ENCODE results near the gene PTH2.
"Not testable (repeated sequence)": the region's sequence is repeated elsewhere in the genome, so short reads cannot be mapped to it uniquely, and the experiment has no call there.

The PTH2 gene

GRCh38 chr19:49423071-49423984, at the start of gene PTH2:
PTH2 (minus strand) TSS chr19:49423441; CDS start chr19:49423339, 102 bp downstream.
- no peak for DNase-seq

- DNase-seq, result no peak
These were observed 49.7 kb upstream of the PTH2 start for GRCh38 chr19:49472936-49473335.

- DNase-seq, result no peak
These were observed 47.4 kb upstream of the PTH2 start for GRCh38 chr19:49470615-49470978.

- no peak for DNase-seq
These were observed 46.8 kb upstream of the PTH2 start for GRCh38 chr19:49469828-49470614.

- DNase-seq, result no peak
These were observed 45.7 kb upstream of the PTH2 start for GRCh38 chr19:49468746-49469447.

GRCh38 chr19:49468199-49468598, 45.0 kb upstream of the PTH2 start:
- no peak for DNase-seq

- no peak for DNase-seq
These were observed 42.1 kb upstream of the PTH2 start for GRCh38 chr19:49465371-49465770.

- DNase-seq, result no peak
These were observed 40.9 kb upstream of the PTH2 start for GRCh38 chr19:49463960-49464740.

- DNase-seq, result no peak
These were observed 39.3 kb upstream of the PTH2 start for GRCh38 chr19:49462492-49462891.

GRCh38 chr19:49461656-49462055, 38.4 kb upstream of the PTH2 start:
- no peak for DNase-seq

GRCh38 chr19:49461130-49461529, 37.9 kb upstream of the PTH2 start:
- not testable (repeated sequence) for DNase-seq

GRCh38 chr19:49459388-49459787, 36.1 kb upstream of the PTH2 start:
- no peak for DNase-seq

- no peak for DNase-seq
These were observed 35.3 kb upstream of the PTH2 start for GRCh38 chr19:49458567-49458903.

- DNase-seq, result no peak
These were observed 33.1 kb upstream of the PTH2 start for GRCh38 chr19:49456326-49456725.

- DNase-seq, result no peak
These were observed 32.5 kb upstream of the PTH2 start for GRCh38 chr19:49455773-49456172.

GRCh38 chr19:49453757-49454240, 30.6 kb upstream of the PTH2 start:
- no peak for DNase-seq

GRCh38 chr19:49453013-49453756, 29.9 kb upstream of the PTH2 start, which contains the start of gene ALDH16A1:
ALDH16A1 (plus strand) TSS chr19:49453225; CDS start chr19:49453332, 107 bp downstream.
- peak; percentile 95 for DNase-seq

- peak; percentile 97 for DNase-seq
These were observed 28.4 kb upstream of the PTH2 start, which contains the start of gene PIH1D1 for GRCh38 chr19:49451430-49452181. PIH1D1 (minus strand) TSS chr19:49451814; CDS start chr19:49451574, 240 bp downstream.

- no peak for DNase-seq
These were observed 27.2 kb upstream of the PTH2 start for GRCh38 chr19:49450405-49450804.

GRCh38 chr19:49448432-49448786, 25.2 kb upstream of the PTH2 start:
- DNase-seq, result no peak
